SU-DHL-6 (cell line): ENCODE data around the gene SLC32A1.

Experiments used
- H2AFZ ChIP-seq: fragments of 200-600 bp; sonication (generic); 2 replicates; pipeline ENCODE4 v1.6.1; 2014; ENCODE audit warnings: low read depth, mild to moderate bottlenecking, moderate library complexity, mixed read lengths, antibody characterized with exemption, low read length; ENCODE audit not compliant: severe bottlenecking
- H3F3A ChIP-seq: fragments of 200-600 bp; shearing (Covaris generic); 2 replicates; pipeline ENCODE4 v1.6.0; 2016; ENCODE audit warnings: antibody characterized with exemption, mild to moderate bottlenecking; ENCODE audit not compliant: insufficient read depth
- H3K27ac ChIP-seq: fragments of 200-600 bp; sonication (generic); 2 replicates; pipeline ENCODE4 v1.5.1; 2016; ENCODE audit warnings: low read depth, mild to moderate bottlenecking, low read length, moderate library complexity, mixed read lengths
- H3K27me3 ChIP-seq: fragments of 200-600 bp; sonication (generic), shearing (Covaris generic); 2 replicates; pipeline ENCODE4 v1.6.0; 2014; ENCODE audit warnings: mild to moderate bottlenecking, low read length
- H3K36me3 ChIP-seq: fragments of 200-600 bp; sonication (generic); 2 replicates; pipeline ENCODE4 v1.6.1; 2014; ENCODE audit warnings: mild to moderate bottlenecking, low read length, mixed read lengths
- H3K4me2 ChIP-seq: fragments of 300-600, 200-600 bp; shearing (Covaris generic), sonication (generic); 2 replicates; pipeline ENCODE4 v1.6.0; 2014; ENCODE audit warnings: low read length, low read depth, mild to moderate bottlenecking; ENCODE audit not compliant: poor library complexity, severe bottlenecking
- H3K4me3 ChIP-seq: fragments of 200-600 bp; sonication (generic); 2 replicates; pipeline ENCODE4 v1.5.1; 2014; ENCODE audit warnings: antibody characterized with exemption, low read length, mild to moderate bottlenecking, mixed read lengths; ENCODE audit not compliant: insufficient read depth, poor library complexity, severe bottlenecking
- H3K79me2 ChIP-seq: fragments of 200-600 bp; sonication (generic); 2 replicates; pipeline ENCODE4 v1.6.1; 2014; ENCODE audit warnings: mild to moderate bottlenecking, low read length, moderate library complexity; ENCODE audit not compliant: insufficient read depth
- H3K9ac ChIP-seq: fragments of 200-600 bp; sonication (generic); 2 replicates; pipeline ENCODE4 v1.7.0; 2014; ENCODE audit warnings: mild to moderate bottlenecking, low read length
- H3K9me2 ChIP-seq: fragments of 200-600 bp; sonication (generic); replicated peaks from 2 replicates; pipeline ENCODE4 v1.6.1; 2014; ENCODE audit warnings: low read length; ENCODE audit not compliant: insufficient read depth
- H3K9me3 ChIP-seq: fragments of 200-600 bp; sonication (generic); 2 replicates; pipeline ENCODE4 v1.6.1; 2014; ENCODE audit warnings: low read length, mixed read lengths; ENCODE audit not compliant: insufficient read depth
- H4K20me1 ChIP-seq: fragments of 200-600 bp; sonication (generic); 2 replicates; pipeline ENCODE4 v1.6.1; 2014; ENCODE audit warnings: low read depth, mild to moderate bottlenecking, antibody characterized with exemption, low read length, moderate library complexity, mixed read lengths
- EZH2phosphoT487 ChIP-seq: fragments of 200-600 bp; sonication (generic), shearing (Covaris generic); conservative IDR thresholded peaks from 2 replicates; pipeline ENCODE4 v1.6.1; 2018; ENCODE audit warnings: mild to moderate bottlenecking, antibody characterized with exemption, low read length, moderate library complexity, mixed read lengths
- TF ChIP-seq, protein P1 (sequence below): fragments of 200-600 bp; sonication (generic); IDR thresholded peaks from one replicate; pipeline ENCODE4 v1.5.1; 2017; ENCODE audit warnings: antibody characterized with exemption, mild to moderate bottlenecking, low read length, moderate library complexity; ENCODE audit not compliant: insufficient read depth, poor library complexity, severe bottlenecking

Gene SLC32A1

DNA sequence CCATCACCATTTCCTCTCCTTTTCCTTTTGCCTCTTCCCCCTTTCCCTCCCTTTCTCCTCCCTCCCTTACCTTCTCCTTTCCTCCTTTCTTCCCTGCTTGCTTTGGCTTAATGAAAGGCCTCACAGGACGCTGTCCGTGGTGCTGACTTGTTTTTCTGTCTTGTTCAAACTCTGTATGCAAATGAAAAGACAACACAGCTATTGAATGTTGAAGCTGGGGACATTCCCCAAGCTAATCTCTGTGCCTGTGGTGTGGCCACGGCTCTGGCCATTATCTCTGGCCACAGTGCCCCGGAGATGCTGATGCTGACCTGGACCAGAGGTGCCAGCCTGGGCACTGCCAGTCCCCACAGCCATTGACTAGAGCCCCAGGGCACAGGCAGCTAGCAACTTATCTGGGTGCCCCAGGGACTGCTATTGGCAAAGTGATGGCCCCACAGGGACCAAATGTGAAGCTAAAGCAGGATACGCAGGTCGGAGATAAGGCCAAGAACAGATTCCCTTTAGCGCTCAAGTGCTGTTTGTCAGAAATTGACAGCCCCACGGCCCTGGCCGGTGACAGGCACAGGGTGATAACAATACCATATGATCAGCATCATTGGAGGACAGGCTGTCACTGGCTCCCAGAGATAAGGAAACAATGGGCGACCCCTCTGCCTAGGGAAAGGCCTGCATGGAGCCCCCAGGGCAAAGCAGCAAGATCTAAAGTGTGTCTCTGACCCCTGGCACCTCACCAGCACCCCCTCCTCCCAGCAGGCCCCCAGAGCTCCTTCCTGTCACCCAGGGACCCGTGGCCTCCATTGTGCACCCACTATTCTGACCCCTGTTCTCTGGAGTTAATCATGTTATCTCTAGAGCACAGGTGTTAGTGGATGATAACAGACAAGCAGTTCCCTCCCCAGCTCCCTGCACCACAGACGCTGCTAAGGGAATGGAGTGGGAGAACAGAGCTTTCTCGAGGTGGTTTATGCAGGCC, 31.6 kb upstream of the SLC32A1 start:
- TF ChIP-seq EZH2phosphoT487 = no peak
- TF ChIP-seq, protein P1, sequence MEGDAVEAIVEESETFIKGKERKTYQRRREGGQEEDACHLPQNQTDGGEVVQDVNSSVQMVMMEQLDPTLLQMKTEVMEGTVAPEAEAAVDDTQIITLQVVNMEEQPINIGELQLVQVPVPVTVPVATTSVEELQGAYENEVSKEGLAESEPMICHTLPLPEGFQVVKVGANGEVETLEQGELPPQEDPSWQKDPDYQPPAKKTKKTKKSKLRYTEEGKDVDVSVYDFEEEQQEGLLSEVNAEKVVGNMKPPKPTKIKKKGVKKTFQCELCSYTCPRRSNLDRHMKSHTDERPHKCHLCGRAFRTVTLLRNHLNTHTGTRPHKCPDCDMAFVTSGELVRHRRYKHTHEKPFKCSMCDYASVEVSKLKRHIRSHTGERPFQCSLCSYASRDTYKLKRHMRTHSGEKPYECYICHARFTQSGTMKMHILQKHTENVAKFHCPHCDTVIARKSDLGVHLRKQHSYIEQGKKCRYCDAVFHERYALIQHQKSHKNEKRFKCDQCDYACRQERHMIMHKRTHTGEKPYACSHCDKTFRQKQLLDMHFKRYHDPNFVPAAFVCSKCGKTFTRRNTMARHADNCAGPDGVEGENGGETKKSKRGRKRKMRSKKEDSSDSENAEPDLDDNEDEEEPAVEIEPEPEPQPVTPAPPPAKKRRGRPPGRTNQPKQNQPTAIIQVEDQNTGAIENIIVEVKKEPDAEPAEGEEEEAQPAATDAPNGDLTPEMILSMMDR = no peak
- Histone ChIP-seq H3K4me3 (no peak overlapping the region), H3K4me2 (no peak overlapping the region), H3K36me3 (no peaks in the 10 kb centered on the region), H3K9ac (no peak overlapping the region), H3K27ac (no peak overlapping the region), H2AFZ (no peak overlapping the region), H3F3A (no peaks in the 10 kb centered on the region), H3K79me2 (no peaks in the 10 kb centered on the region), H3K9me2 (no peaks in the 10 kb centered on the region), H3K9me3 (no peaks in the 10 kb centered on the region), H4K20me1 (no peaks in the 10 kb centered on the region), H3K27me3 (no peaks in the 10 kb centered on the region)

DNA sequence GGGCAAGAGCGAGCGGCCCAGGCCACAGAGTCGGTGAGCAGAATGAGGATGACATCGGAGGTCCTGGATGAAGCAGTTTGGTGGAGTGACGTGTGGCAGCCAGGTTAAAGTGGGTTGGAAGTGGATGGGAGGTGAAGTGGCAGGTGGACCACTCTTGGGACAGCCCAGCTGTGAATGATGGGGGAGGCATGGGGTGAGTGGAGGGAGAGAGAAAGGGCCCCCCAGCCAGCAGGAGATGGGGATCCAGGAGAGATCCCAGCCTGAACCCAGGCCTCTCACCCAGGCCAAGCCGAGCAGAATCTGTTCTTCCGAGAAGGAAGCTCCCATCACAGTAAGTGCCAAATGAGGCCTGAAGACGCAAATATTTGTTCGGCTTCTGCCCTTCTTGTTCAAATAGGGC, 27.0 kb upstream of the SLC32A1 start:
- H3K4me2 ChIP-seq = no peak overlapping the region
- H4K20me1 ChIP-seq = no peaks in the 10 kb centered on the region
- H3F3A ChIP-seq = no peaks in the 10 kb centered on the region
- H3K9me2 ChIP-seq = no peaks in the 10 kb centered on the region
- H2AFZ ChIP-seq = no peak overlapping the region
- no peak overlapping the region for H3K9ac ChIP-seq
- no peaks in the 10 kb centered on the region for H3K9me3 ChIP-seq
- no peak overlapping the region for H3K27ac ChIP-seq
- H3K27me3 ChIP-seq = no peaks in the 10 kb centered on the region
- H3K4me3 ChIP-seq = no peak overlapping the region
- TF ChIP-seq EZH2phosphoT487 = no peak
- TF ChIP-seq, protein P1 = no peak
- H3K79me2 ChIP-seq = no peaks in the 10 kb centered on the region
- H3K36me3 ChIP-seq = no peaks in the 10 kb centered on the region

DNA sequence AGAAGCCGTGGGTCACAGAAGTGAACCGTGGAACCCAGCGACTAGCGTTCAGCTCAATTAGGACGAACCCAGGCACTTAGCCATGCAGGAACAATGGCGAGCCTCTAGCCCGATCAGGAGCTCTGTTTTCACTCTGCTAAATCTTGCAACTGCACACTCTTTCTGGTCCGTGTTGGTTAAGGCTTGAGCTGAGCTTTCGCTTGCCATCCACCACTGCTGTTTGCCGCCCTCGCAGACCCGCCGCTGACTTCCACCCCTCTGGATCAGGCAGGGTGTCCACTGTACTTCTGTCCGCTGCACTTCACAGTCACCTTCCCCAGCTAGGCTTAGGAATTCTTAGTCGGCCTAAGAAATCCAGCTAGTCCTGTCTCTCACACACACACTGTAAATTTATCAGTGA, 25.7 kb upstream of the SLC32A1 start:
- no peak overlapping the region for H3K4me2 ChIP-seq
- no peaks in the 10 kb centered on the region for H3F3A ChIP-seq
- no peak overlapping the region for H3K27ac ChIP-seq
- no peaks in the 10 kb centered on the region for H3K9me3 ChIP-seq
- no peaks in the 10 kb centered on the region for H3K9me2 ChIP-seq
- no peaks in the 10 kb centered on the region for H4K20me1 ChIP-seq
- H3K79me2 ChIP-seq = no peaks in the 10 kb centered on the region
- TF ChIP-seq EZH2phosphoT487 = no peak
- TF ChIP-seq, protein P1 = no peak
- no peak overlapping the region for H3K4me3 ChIP-seq
- H3K27me3 ChIP-seq = no peaks in the 10 kb centered on the region
- no peaks in the 10 kb centered on the region for H3K36me3 ChIP-seq
- no peak overlapping the region for H2AFZ ChIP-seq
- H3K9ac ChIP-seq = no peak overlapping the region
